A549 (cell line): ENCODE data around the gene MEF2B. TPM values are rescaled to one million over a fixed set of nuclear protein-coding genes. Genes with fewer than 3 reads are reported as not detected.
A peak's percentile ranks its signal among the peaks of the same experiment; 100 is the strongest.

Experiments used
- ATAC-seq, 2 experiments: fragments of 200-7000 bp in 1 of 2; fragments of >200 bp in 1 of 2; cut with Nextera tagmentation in 1 of 2; cut with Tn5 transposase in 1 of 2; 3 replicates each; pipeline versions ENCODE4 v1.8.0 to v1.9.1; 2018 to 2020; ENCODE audit warnings: mild to moderate bottlenecking in 1 of 2, moderate library complexity in 1 of 2
- CTCF ChIA-PET: fragments of 300-600 bp; sonication (Branson Sonifier 250); formaldehyde crosslinking; extraction: SDS; loops from one replicate; lab custom pipeline; 2021; ENCODE audit warnings: antibody characterized with exemption, inconsistent platforms; lab: Yijun Ruan, JAX
- POLR2A ChIA-PET: fragments of 350-600 bp; formaldehyde crosslinking; extraction: SDS; loops from one replicate; lab custom pipeline; 2021; ENCODE audit warnings: antibody characterized with exemption, inconsistent platforms; lab: Yijun Ruan, JAX
- DNase-seq, 2 experiments: peaks; one replicate each; pipeline versions ENCODE4 v3.0.0 to v3.0.0-alpha.2; 2011 to 2016; ENCODE audit warnings: low read depth in 1 of 2, low spot score in 1 of 2
- FAIRE-seq: peaks from 2 replicates; lab custom pipeline; 2011; peaks lifted over from hg19 to GRCh38; lab: Jason Lieb, UNC
- H3K27ac ChIP-seq, 2 experiments: fragments of >200 bp; sonication (Bioruptor Twin); formaldehyde crosslinking; 3 replicates each; pipeline ENCODE4 v1.5.1; 2016 to 2017
- H3K4me1 ChIP-seq: fragments of >200 bp; sonication (Bioruptor Twin); formaldehyde crosslinking; 3 replicates; pipeline ENCODE4 v1.6.1; 2016
- H3K4me2 ChIP-seq: fragments of >200 bp; sonication (Bioruptor Twin); formaldehyde crosslinking; 3 replicates; pipeline ENCODE4 v1.6.1; 2016
- H3K4me3 ChIP-seq: fragments of >200 bp; sonication (Bioruptor Twin); formaldehyde crosslinking; 3 replicates; pipeline ENCODE4 v1.5.1; 2016
- H3K9me3 ChIP-seq: fragments of >200 bp; sonication (Bioruptor Twin); formaldehyde crosslinking; 3 replicates; pipeline ENCODE4 v1.6.1; 2016
- BHLHE40 ChIP-seq: IDR thresholded peaks from 2 replicates; pipeline ENCODE4 v1.6.1; 2012; ENCODE audit warnings: low read depth, low read length, inconsistent platforms
- CEBPB ChIP-seq, 2 experiments: fragments of >200 bp in 1 of 2; sonication (Bioruptor Twin) in 1 of 2; formaldehyde crosslinking in 1 of 2; IDR thresholded peaks; 2 replicates each; pipeline ENCODE4 v1.6.1; 2012 to 2016
- EHF ChIP-seq: fragments of 250-450 bp; sonication (Bioruptor Pico); IDR thresholded peaks from 2 replicates; pipeline ENCODE4 v1.5.0; 2020; ENCODE audit warnings: mild to moderate bottlenecking
- FOSL2 ChIP-seq, 2 experiments: fragments of 450-650 bp in 1 of 2; fragments of >200 bp in 1 of 2; sonication (Bioruptor Twin) in 1 of 2; formaldehyde crosslinking; IDR thresholded peaks; 2 replicates each; pipeline versions ENCODE4 v1.5.0 to v1.6.1; 2016 to 2020; ENCODE audit warnings: mild to moderate bottlenecking in 1 of 2, moderate library complexity in 1 of 2
- HEYL ChIP-seq: fragments of 250-450 bp; sonication (Bioruptor Pico); IDR thresholded peaks from 2 replicates; pipeline ENCODE4 v1.8.0; 2021; ENCODE audit warnings: mild to moderate bottlenecking, moderate library complexity
- HOXB13 ChIP-seq: fragments of 250-450 bp; sonication (Bioruptor Pico); IDR thresholded peaks from 2 replicates; pipeline ENCODE4 v1.5.0; 2020; ENCODE audit warnings: low read depth, mild to moderate bottlenecking, moderate library complexity
- NPAS2 ChIP-seq: fragments of 250-450 bp; sonication (Bioruptor Pico); IDR thresholded peaks from 2 replicates; pipeline ENCODE4 v1.8.0; 2022; ENCODE audit warnings: mild to moderate bottlenecking, moderate library complexity, borderline replicate concordance
- NR3C1 ChIP-seq: fragments of >200 bp; sonication (Bioruptor Twin); formaldehyde crosslinking; IDR thresholded peaks from 3 replicates; pipeline ENCODE4 v1.6.1; 2017
- PHF8 ChIP-seq: fragments of 200-600 bp; sonication (generic); IDR thresholded peaks from 2 replicates; pipeline ENCODE4 v1.6.1; 2016; ENCODE audit warnings: low read depth, mild to moderate bottlenecking, antibody characterized with exemption, moderate library complexity, borderline replicate concordance
- POLR2A ChIP-seq: IDR thresholded peaks from 2 replicates; pipeline ENCODE4 v1.6.1; 2012; ENCODE audit warnings: mild to moderate bottlenecking, low read length
- RAD21 ChIP-seq, 2 experiments: fragments of >200 bp in 1 of 2; sonication (Bioruptor Twin) in 1 of 2; formaldehyde crosslinking in 1 of 2; IDR thresholded peaks in 1 of 2; conservative IDR thresholded peaks in 1 of 2; 2 replicates in 1 of 2; 3 replicates in 1 of 2; pipeline ENCODE4 v1.6.1; 2012 to 2018; ENCODE audit warnings: inconsistent platforms in 1 of 2
- RARB ChIP-seq: fragments of 250-450 bp; sonication (Bioruptor Pico); IDR thresholded peaks from 2 replicates; pipeline ENCODE4 v1.8.0; 2021; ENCODE audit warnings: mild to moderate bottlenecking, moderate library complexity
- RFX5 ChIP-seq: fragments of 450-650 bp; IDR thresholded peaks from 2 replicates; pipeline ENCODE4 v1.7.1; 2014; ENCODE audit warnings: antibody characterized with exemption, mild to moderate bottlenecking, moderate library complexity
- SMC3 ChIP-seq: fragments of >200 bp; sonication (Bioruptor Twin); formaldehyde crosslinking; IDR thresholded peaks from 3 replicates; pipeline ENCODE4 v1.6.1; 2018; ENCODE audit warnings: inconsistent platforms
- SREBF2 ChIP-seq: fragments of 450-650 bp; IDR thresholded peaks from 2 replicates; pipeline ENCODE4 v1.6.1; 2014; ENCODE audit warnings: mild to moderate bottlenecking, moderate library complexity
- TP53 ChIP-seq: fragments of 250-450 bp; sonication (Bioruptor Pico); IDR thresholded peaks from 2 replicates; pipeline ENCODE4 v1.5.0; 2021; ENCODE audit warnings: mild to moderate bottlenecking, moderate library complexity
- ZC3H11A ChIP-seq: fragments of 450-650 bp; IDR thresholded peaks from 2 replicates; pipeline ENCODE4 v1.6.1; 2014; ENCODE audit warnings: antibody characterized with exemption, mild to moderate bottlenecking
- ZFP36 ChIP-seq: fragments of 450-650 bp; IDR thresholded peaks from 2 replicates; pipeline ENCODE4 v1.6.1; 2014; ENCODE audit warnings: borderline replicate concordance; ENCODE audit not compliant: partially characterized antibody
- ZSCAN20 ChIP-seq: fragments of 250-450 bp; sonication (Bioruptor Pico); IDR thresholded peaks from 2 replicates; pipeline ENCODE4 v1.8.0; 2022; ENCODE audit warnings: mild to moderate bottlenecking, moderate library complexity
- WGBS: methylation state at CpG from one replicate; pipeline ENCODE4 v1.1.6; 2017; ENCODE audit errors: missing lambda C conversion rate; 5-methylcytosine and 5-hydroxymethylcytosine counted together
- polyA plus RNA-seq, 4 experiments: library from polyadenylated mRNA; depleted of rRNA in 3 of 4; stranded (reverse); fragments of >200 nt; fragmentation: RNase III in 1 of 4; extraction: RNeasy Plus Mini Kit Qiagen cat#74134 plus additional on column Dnase treatment in 1 of 4; gene quantifications; 2 replicates in 3 of 4; 3 replicates in 1 of 4; pipeline ENCODE4 v1.2.3, GENCODE V29; 2011 to 2017
- TF ChIP-seq, protein P1 (sequence below): fragments of 450-650 bp; IDR thresholded peaks from 2 replicates; pipeline ENCODE4 v1.6.1; 2014; ENCODE audit warnings: antibody characterized with exemption
- TF ChIP-seq, protein P2 (sequence below): fragments of >200 bp; sonication (Bioruptor Twin); formaldehyde crosslinking; IDR thresholded peaks from 3 replicates; pipeline ENCODE4 v1.5.1; 2016
- TF ChIP-seq, protein P3 (sequence below): IDR thresholded peaks from 2 replicates; pipeline ENCODE4 v1.6.1; 2012

The MEF2B gene
- polyA plus RNA-seq, 2 of the 4 experiments (the other 2 are of a cell fraction) = 0.10 to 0.13 TPM

DNA sequence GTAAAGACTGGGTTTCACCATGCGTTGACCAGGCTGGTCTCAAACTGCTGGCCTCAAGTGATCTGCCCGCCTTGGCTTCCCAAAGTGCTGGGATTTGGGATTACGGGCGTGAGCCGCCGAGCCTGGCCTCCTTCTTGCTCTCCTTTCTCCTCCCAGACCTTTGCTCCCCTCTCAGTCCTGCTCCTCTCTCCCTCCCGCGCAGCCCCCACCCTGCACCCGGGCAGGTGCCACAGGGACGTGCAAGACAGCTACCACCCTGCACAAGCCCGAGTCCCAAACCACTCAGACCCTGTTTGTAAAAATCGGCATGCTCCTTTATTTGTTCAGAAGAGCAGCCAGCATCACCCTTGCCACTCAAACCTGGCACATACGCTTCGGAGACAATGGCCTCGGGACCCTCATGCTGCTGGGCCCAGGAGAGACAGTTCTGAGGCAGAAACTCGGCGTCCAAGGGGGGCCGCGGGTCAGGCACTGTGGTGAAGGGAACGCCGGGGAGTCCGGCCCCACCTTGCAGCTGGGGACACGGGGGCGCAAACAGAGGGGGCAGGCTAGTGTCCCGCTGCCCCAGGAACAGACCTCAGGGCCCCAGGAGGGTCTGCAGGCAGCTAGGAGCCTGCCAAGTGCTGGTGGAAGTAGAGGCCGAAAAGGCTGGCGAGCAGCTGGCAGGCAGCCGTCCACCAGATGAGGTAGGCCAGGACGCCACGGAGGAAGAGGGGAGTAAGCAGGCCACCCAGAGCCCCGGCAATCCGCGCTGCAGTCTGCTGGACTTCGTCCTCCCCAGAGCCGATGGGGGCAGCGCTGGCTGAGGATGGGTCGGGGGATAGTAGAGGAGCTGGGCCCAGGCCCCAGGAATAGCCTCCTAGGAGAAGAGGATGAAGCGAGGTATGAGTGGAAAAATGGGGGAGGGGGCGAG, 50.5 kb downstream of the MEF2B start:
- Histone ChIP-seq H3K9me3 (no peaks in the 10 kb centered on the region), H3K4me3 (no peak overlapping the region), H3K4me2 (no peak overlapping the region), H3K4me1 (no peaks in the 10 kb centered on the region), H3K27ac (no peak overlapping the region)
- 95% methylated on average over 30 of the region's 39 CpGs for WGBS
- POLR2A ChIA-PET = no interaction called here
- CTCF ChIA-PET = no interaction called here
- FAIRE-seq (no peak), DNase-seq (no peak), ATAC-seq (no peak)
- TF ChIP-seq CEBPB (IDR thresholded peaks at IDR 0.05) = no peak
- no peak for TF ChIP-seq HOXB13 (CRISPR knock-in tag)
- TF ChIP-seq SMC3 = no peak
- no peak for TF ChIP-seq HEYL (CRISPR knock-in tag)
- TF ChIP-seq SREBF2 = no peak
- TF ChIP-seq EHF (CRISPR knock-in tag) = no peak
- TF ChIP-seq RARB = no peak
- TF ChIP-seq RFX5 = no peak
- TF ChIP-seq ZC3H11A = no peak
- TF ChIP-seq ZSCAN20 (CRISPR knock-in tag) = no peak
- TF ChIP-seq, protein P1, sequence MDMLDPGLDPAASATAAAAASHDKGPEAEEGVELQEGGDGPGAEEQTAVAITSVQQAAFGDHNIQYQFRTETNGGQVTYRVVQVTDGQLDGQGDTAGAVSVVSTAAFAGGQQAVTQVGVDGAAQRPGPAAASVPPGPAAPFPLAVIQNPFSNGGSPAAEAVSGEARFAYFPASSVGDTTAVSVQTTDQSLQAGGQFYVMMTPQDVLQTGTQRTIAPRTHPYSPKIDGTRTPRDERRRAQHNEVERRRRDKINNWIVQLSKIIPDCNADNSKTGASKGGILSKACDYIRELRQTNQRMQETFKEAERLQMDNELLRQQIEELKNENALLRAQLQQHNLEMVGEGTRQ = no peak
- no peak for TF ChIP-seq BHLHE40
- TF ChIP-seq ZFP36 = no peak

DNA sequence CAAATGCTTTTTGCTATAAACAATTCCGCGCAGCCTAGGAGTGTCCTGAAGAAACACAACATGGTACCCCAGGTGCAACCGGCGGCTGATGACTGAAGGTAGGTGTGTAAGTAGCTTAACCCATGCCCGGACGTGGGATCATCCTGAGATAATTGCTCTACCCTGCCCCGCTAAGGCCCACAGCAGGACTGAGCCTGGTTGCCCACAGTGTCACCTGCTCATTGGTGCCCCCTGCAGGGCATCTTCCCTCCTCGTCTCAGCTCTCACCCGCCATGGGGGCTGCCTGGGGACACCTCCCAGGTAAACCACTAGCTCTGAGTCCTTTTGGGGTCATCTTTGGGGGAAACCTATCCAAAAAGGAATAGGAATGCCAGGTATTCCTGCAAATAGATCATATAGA, 54.1 kb downstream of the MEF2B start:
- ATAC-seq = peak; percentile 60 to 63; a peak in 5 of 6 replicates
- Histone ChIP-seq H3K4me1 (no peaks in the 10 kb centered on the region), H3K4me3 (no peak overlapping the region)
- FAIRE-seq = no peak
- POLR2A ChIA-PET = no interaction called here
- CTCF ChIA-PET = interaction anchor here (1.1 to 1.5 kb wide), 2 partner anchors 30 to 58 kb away, joined by 3 to 5 read pairs; no protein-coding TSS in a partner anchor
- TF ChIP-seq RAD21 (conservative IDR thresholded peaks at IDR 0.05 in 1 of 2, IDR thresholded peaks at IDR 0.05 in 1 of 2) (0 out of 5 replicates have a peak, but pooled peaks of 1 of the 2 experiments have one; percentile 13), NPAS2 (CRISPR knock-in tag) (no peak)
- TF ChIP-seq, protein P2, sequence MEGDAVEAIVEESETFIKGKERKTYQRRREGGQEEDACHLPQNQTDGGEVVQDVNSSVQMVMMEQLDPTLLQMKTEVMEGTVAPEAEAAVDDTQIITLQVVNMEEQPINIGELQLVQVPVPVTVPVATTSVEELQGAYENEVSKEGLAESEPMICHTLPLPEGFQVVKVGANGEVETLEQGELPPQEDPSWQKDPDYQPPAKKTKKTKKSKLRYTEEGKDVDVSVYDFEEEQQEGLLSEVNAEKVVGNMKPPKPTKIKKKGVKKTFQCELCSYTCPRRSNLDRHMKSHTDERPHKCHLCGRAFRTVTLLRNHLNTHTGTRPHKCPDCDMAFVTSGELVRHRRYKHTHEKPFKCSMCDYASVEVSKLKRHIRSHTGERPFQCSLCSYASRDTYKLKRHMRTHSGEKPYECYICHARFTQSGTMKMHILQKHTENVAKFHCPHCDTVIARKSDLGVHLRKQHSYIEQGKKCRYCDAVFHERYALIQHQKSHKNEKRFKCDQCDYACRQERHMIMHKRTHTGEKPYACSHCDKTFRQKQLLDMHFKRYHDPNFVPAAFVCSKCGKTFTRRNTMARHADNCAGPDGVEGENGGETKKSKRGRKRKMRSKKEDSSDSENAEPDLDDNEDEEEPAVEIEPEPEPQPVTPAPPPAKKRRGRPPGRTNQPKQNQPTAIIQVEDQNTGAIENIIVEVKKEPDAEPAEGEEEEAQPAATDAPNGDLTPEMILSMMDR = peak; percentile 27; the same call in 2 of the 3 replicates
- TF ChIP-seq, all 56 proteins: peak for 2
- no peaks in the 10 kb centered on the region for H3K9me3 ChIP-seq
- H3K4me2 ChIP-seq = no peak overlapping the region
- H3K27ac ChIP-seq = no peak overlapping the region
- 79% methylated on average over 9 of the region's 9 CpGs for WGBS
- DNase-seq = peak in 1 of 2 experiments; percentile 37

DNA sequence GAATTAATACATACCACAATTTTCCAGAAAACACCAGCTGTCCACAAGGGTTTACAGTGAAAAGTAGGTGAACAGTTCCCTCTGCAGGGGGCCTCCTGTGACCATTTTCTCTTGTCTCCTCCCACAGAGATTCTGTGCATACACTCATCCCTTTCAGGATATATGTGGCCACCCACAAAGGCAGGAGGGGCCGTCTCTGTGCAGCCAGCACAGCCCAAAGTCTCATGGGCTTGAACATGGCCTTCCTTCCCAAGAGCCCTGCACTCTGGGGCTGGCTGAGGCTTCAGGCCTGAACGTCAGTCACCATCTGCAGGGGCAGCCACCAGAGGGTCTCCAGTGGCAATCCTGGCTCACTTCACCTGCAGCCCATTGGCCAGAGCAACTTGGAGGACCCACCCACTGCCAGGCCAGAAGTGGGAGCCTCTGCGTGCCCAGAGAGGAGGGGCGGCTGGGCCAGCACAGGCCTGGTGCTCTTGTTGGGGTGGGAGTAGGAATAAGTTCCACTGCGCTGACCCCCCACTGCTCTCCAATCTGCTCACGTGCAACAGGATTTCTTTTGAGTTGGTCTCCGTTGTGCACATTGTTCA, 56.9 kb downstream of the MEF2B start:
- H3K4me3 ChIP-seq = no peak overlapping the region
- no peak for TF ChIP-seq PHF8
- TF ChIP-seq NR3C1 = no peak
- TF ChIP-seq POLR2A = no peak
- TF ChIP-seq FOSL2 (IDR thresholded peaks at IDR 0.05) = no peak
- no peak for TF ChIP-seq FOSL2 (CRISPR knock-in tag; IDR thresholded peaks at IDR 0.05)
- TF ChIP-seq, protein P3, sequence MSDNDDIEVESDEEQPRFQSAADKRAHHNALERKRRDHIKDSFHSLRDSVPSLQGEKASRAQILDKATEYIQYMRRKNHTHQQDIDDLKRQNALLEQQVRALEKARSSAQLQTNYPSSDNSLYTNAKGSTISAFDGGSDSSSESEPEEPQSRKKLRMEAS = no peak
- TF ChIP-seq, protein P2 = no peak
- TF ChIP-seq TP53 = no peak
- TF ChIP-seq, all 56 proteins: peak for 0
- ChIA-PET POLR2A (no interaction called here), CTCF (interaction anchor here (1.5 kb wide), 1 partner anchor 59 kb away, joined by 5 read pairs; no protein-coding TSS in a partner anchor)
- no peaks in the 10 kb centered on the region for H3K4me1 ChIP-seq
- ATAC-seq (peak; percentile 44 to 52; a peak in 4 of 6 replicates), DNase-seq (peak in 1 of 2 experiments; percentile 16), FAIRE-seq (no peak)
- H3K9me3 ChIP-seq = no peaks in the 10 kb centered on the region
- WGBS = 89% methylated on average over 3 of the region's 7 CpGs
- no peak overlapping the region for H3K27ac ChIP-seq
- no peak overlapping the region for H3K4me2 ChIP-seq
